MV-4-11 (cell line): ENCODE measurements around the gene GALNT7.

Source experiments
- DNase-seq: peaks from one replicate; lab custom pipeline; 2025; lab: John Stamatoyannopoulos, UW

Gene GALNT7

GRCh38 chr4:173237762-173238161 is 69.2 kb downstream of the GALNT7 start:
- DNase-seq = no peak

- no peak for DNase-seq
These were observed 72.1 kb downstream of the GALNT7 start for GRCh38 chr4:173240696-173241095.

- DNase-seq = no peak
These were observed 74.0 kb downstream of the GALNT7 start for GRCh38 chr4:173242466-173243250.

- DNase-seq = no peak
These were observed 74.7 kb downstream of the GALNT7 start for GRCh38 chr4:173243321-173243720.

- DNase-seq = no peak
These were observed 75.5 kb downstream of the GALNT7 start for GRCh38 chr4:173243917-173244658.

- DNase-seq = no peak
These were observed 77.3 kb downstream of the GALNT7 start for GRCh38 chr4:173245952-173246351.

- no peak for DNase-seq
These were observed 78.1 kb downstream of the GALNT7 start for GRCh38 chr4:173246719-173247118.

GRCh38 chr4:173247321-173247720 is 78.7 kb downstream of the GALNT7 start:
- DNase-seq = no peak

GRCh38 chr4:173248690-173249089 is 80.1 kb downstream of the GALNT7 start:
- DNase-seq = no peak

- DNase-seq = peak; percentile 99
These were observed 83.7 kb downstream of the GALNT7 start for GRCh38 chr4:173252024-173252935.

- DNase-seq = no peak
These were observed 85.0 kb downstream of the GALNT7 start for GRCh38 chr4:173253561-173253960.

GRCh38 chr4:173254646-173255045 is 86.0 kb downstream of the GALNT7 start:
- DNase-seq = no peak

- no peak for DNase-seq
These were observed 88.2 kb downstream of the GALNT7 start for GRCh38 chr4:173256825-173257224.

- peak; percentile 54 for DNase-seq
These were observed 89.4 kb downstream of the GALNT7 start for GRCh38 chr4:173257732-173258717.

- DNase-seq = no peak
These were observed 90.3 kb downstream of the GALNT7 start for GRCh38 chr4:173258866-173259265.

GRCh38 chr4:173259310-173259709 is 90.7 kb downstream of the GALNT7 start:
- DNase-seq = no peak

GRCh38 chr4:173261052-173261451 is 92.4 kb downstream of the GALNT7 start:
- no peak for DNase-seq

GRCh38 chr4:173262375-173262774 is 93.8 kb downstream of the GALNT7 start:
- DNase-seq = no peak

GRCh38 chr4:173264245-173264644 is 95.6 kb downstream of the GALNT7 start:
- no peak for DNase-seq

- DNase-seq = peak; percentile 4
These were observed 96.1 kb downstream of the GALNT7 start for GRCh38 chr4:173264684-173265185.

- no peak for DNase-seq
These were observed 97.1 kb downstream of the GALNT7 start for GRCh38 chr4:173265751-173266150.
